ENCODE results near the gene FGF14. TPM values are rescaled to one million over a fixed set of nuclear protein-coding genes. Genes with fewer than 3 reads are reported as not detected.

Gene FGF14
- total RNA-seq, 1 experiment from 2014 or later, result 0.22 TPM

DNA sequence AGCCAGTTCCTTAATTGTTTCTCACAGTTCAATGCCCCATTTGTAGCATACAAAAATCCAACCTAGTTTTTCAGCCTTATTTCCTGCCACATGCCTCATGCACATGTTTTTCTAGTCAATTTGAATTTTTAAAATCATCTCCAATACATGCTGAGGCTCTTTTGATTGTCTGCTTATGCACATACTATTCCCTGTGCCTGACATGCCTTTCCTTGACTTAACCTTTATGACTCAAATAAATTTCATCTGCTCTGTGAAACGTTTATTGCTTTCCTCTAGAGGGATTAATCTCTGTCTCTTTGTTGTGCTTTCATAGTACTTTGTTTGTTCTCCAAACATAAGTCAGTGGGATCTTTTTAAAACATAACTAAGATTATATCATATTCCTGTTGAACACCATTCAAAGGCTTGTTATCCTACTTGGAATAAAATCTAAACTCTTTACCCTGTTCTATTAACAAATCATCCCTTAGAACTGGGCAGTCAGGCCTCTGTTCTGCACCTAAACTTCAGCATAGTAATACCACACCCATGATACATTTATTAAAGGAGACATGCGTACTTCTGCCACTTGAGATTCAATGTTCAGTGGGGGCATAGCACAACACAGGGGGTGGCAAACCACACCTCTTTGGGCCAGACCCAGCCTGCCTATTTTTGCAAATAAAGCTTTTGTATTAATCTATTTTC is 346.6 kb downstream of the FGF14 start:
- Histone ChIP-seq H3K9me3 (ENCODE audit: control insufficient read depth, low read depth, low read length) (no peaks in the 10 kb centered on the region), H2AFZ (ENCODE audit: low read length) (no peak overlapping the region), H2BK20ac (ENCODE audit: low read depth, low read length, poor library complexity, severe bottlenecking) (no peak overlapping the region), H3K4me2 (ENCODE audit: insufficient read depth, insufficient read length, low read length) (no peak overlapping the region), H4K5ac (ENCODE audit: insufficient read length, low read depth, low read length) (no peak overlapping the region), H3K27me3 (ENCODE audit: insufficient read depth, low read length) (no peaks in the 10 kb centered on the region), H3K18ac (ENCODE audit: insufficient read length, low read depth, low read length) (no peak overlapping the region), H3K23ac (ENCODE audit: insufficient read length, low read depth, low read length) (no peak overlapping the region), H4K8ac (replicated peaks; ENCODE audit: insufficient read length, low read depth, low read length) (no peak overlapping the region), H3K14ac (ENCODE audit: insufficient read depth, low read length) (no peak overlapping the region), H3K27ac (ENCODE audit: insufficient read length, low read depth, low read length) (no peak overlapping the region), H2BK12ac (ENCODE audit: insufficient read length, low read depth, low read length) (no peak overlapping the region), H3K79me2 (ENCODE audit: insufficient read depth, low read length) (no peaks in the 10 kb centered on the region), H2AK5ac (ENCODE audit: insufficient read length, low read length) (no peak overlapping the region), H3T11ph (ENCODE audit: low read length) (no peak overlapping the region), H3K4me1 (ENCODE audit: insufficient read depth, low read length) (no peaks in the 10 kb centered on the region), H2BK5ac (ENCODE audit: insufficient read length, low read length) (no peak overlapping the region), H4K91ac (ENCODE audit: insufficient read length, low read depth, low read length) (no peak overlapping the region), H3K79me1 (ENCODE audit: insufficient read depth, low read depth, low read length, poor library complexity, severe bottlenecking) (no peaks in the 10 kb centered on the region), H3K23me2 (ENCODE audit: insufficient read length, low read depth, low read length, poor library complexity, severe bottlenecking) (no peaks in the 10 kb centered on the region), H4K20me1 (ENCODE audit: control insufficient read depth, insufficient read depth, insufficient read length) (no peaks in the 10 kb centered on the region), H2BK120ac (ENCODE audit: low read depth, low read length, poor library complexity, severe bottlenecking) (no peak overlapping the region), H3K9ac (ENCODE audit: extremely low read depth, insufficient read length, low read length) (no peak overlapping the region), H3K4ac (ENCODE audit: low read depth, low read length) (no peak overlapping the region), H2BK15ac (ENCODE audit: low read depth, low read length) (no peak overlapping the region), H3K56ac (ENCODE audit: insufficient read length, low read depth, low read length) (no peak overlapping the region)
- no peak overlapping the region for H3K4me3 Mint-ChIP-seq
- H3K9me3 Mint-ChIP-seq, result peaks cover 17 to 20% of the 10 kb centered on the region in 2 experiments
- no peaks in the 10 kb centered on the region for H3K4me1 Mint-ChIP-seq
- DNase-seq, result no peak
- no CpG with 5 or more reads among the region's 2 CpGs for WGBS (ENCODE audit: extremely low coverage, insufficient read length, low lambda C conversion rate)
- TF ChIP-seq, protein P1, sequence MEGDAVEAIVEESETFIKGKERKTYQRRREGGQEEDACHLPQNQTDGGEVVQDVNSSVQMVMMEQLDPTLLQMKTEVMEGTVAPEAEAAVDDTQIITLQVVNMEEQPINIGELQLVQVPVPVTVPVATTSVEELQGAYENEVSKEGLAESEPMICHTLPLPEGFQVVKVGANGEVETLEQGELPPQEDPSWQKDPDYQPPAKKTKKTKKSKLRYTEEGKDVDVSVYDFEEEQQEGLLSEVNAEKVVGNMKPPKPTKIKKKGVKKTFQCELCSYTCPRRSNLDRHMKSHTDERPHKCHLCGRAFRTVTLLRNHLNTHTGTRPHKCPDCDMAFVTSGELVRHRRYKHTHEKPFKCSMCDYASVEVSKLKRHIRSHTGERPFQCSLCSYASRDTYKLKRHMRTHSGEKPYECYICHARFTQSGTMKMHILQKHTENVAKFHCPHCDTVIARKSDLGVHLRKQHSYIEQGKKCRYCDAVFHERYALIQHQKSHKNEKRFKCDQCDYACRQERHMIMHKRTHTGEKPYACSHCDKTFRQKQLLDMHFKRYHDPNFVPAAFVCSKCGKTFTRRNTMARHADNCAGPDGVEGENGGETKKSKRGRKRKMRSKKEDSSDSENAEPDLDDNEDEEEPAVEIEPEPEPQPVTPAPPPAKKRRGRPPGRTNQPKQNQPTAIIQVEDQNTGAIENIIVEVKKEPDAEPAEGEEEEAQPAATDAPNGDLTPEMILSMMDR (conservative IDR thresholded peaks at IDR 0.05), result no peak
- H3K27me3 Mint-ChIP-seq (ENCODE audit: low read depth), result no peaks in the 10 kb centered on the region; the same call in none of the 2 replicates
- H3K36me3 Mint-ChIP-seq (ENCODE audit: insufficient read depth in 1 of 3, low read depth in 3 of 3), result peaks cover 0 to 14% (median 2%) of the 10 kb centered on the region in 3 experiments; a peak in 3 of 7 replicates
- H3K27ac Mint-ChIP-seq, result no peak overlapping the region

All from H9 (cell line).